Peyer's patch (tissue), 4 donors: ENCODE measurements around the gene TMEM222. TPM values are rescaled to one million over a fixed set of nuclear protein-coding genes. Genes with fewer than 3 reads are reported as not detected.

ENCODE experiments used
- DNase-seq, 3 donors: peaks; one replicate each; pipeline ENCODE4 v3.0.0-alpha.2; 2017 to 2019
- H3K27ac ChIP-seq, 4 donors: fragments of 200-600 bp; sonication (generic); one replicate each; pipeline ENCODE4 v1.5.1; 2016 to 2019
- H3K27me3 ChIP-seq, 2 donors: fragments of 200-600 bp; sonication (generic); one replicate each; pipeline ENCODE4 v1.5.1; 2019
- H3K36me3 ChIP-seq, 3 donors: fragments of 200-600 bp; sonication (generic); one replicate each; pipeline ENCODE4 v1.5.1; 2016 to 2019
- H3K4me1 ChIP-seq, 4 donors: fragments of 200-600 bp; sonication (generic); one replicate each; pipeline ENCODE4 v1.5.1; 2016 to 2019
- H3K4me3 ChIP-seq, 4 donors: fragments of 200-600 bp; sonication (generic); 1 replicate in 3 of 4; 2 replicates in 1 of 4; pipeline ENCODE4 v1.5.1; 2016 to 2019; ENCODE audit warnings: mild to moderate bottlenecking in 1 of 4
- H3K9me3 ChIP-seq, 4 donors: fragments of 200-600 bp; sonication (generic); one replicate each; pipeline ENCODE4 v1.5.1; 2016 to 2019; ENCODE audit warnings: mild to moderate bottlenecking in 1 of 4
- POLR2A ChIP-seq, 2 donors: fragments of 450-650 bp; IDR thresholded peaks; one replicate each; pipeline ENCODE4 v1.5.1; 2017; ENCODE audit warnings: antibody characterized with exemption in 2 of 2, mild to moderate bottlenecking in 2 of 2, moderate library complexity in 2 of 2
- total RNA-seq, 4 donors: library from RNA; depleted of rRNA; stranded (reverse); fragments of >200 nt; gene quantifications; one replicate each; pipeline ENCODE4 v1.1.0, GENCODE V29; 2016
- TF ChIP-seq, protein P1 (sequence below), 6 experiments: fragments of 450-650 bp in 4 of 6; fragments of 200-600 bp in 2 of 6; sonication (generic) in 1 of 6; IDR thresholded peaks; one replicate each; pipeline ENCODE4 v1.5.1; 2017 to 2019; ENCODE audit warnings: antibody characterized with exemption in 6 of 6, mild to moderate bottlenecking in 3 of 6, moderate library complexity in 1 of 6

Gene TMEM222
- total RNA-seq, 4 donors from 2014 or later = 9.9 to 30.8 (median 25.4) TPM

DNA sequence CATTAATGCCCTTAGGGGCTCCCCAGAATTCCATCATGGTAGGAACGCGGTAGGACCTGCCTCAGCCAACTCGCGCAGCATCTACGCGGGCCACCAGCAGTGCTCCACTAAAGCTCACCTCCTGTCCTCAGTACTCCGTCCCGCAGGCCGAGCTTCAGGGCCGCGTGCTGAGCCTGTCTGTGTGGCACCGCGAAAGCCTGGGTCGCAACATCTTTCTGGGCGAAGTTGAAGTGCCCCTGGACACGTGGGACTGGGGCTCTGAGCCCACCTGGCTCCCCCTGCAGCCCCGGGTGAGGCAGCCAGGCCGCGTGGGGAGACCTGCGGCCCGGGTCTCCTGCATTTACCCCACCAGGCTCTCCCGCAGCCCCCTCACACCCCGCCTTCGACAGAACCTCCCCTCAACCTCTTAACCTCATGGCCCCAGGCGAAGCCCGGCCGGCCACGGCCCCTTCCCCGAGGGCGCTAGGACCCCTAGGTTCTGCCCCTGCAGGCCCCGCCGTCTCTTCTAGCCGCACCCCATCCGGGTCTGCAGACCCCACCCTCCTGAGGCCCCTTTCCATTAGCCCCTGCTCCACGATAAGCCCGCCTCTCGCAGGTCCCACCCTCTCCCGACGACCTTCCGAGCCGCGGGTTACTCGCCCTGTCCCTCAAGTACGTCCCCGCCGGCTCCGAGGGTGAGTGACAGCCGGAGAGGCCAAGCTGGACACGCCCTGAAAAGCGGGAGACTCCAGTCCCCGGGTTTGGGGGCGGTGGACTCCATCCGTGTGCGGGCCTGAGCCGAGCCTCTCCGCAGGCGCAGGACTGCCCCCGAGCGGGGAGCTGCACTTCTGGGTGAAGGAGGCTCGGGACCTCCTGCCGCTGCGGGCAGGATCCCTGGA is 28.9 kb downstream of the TMEM222 start:
- TF ChIP-seq POLR2A (IDR thresholded peaks at IDR 0.05) = no peak
- peaks cover 0 to 10% (median 0%) of the 10 kb centered on the region in 3 donors for H3K36me3 ChIP-seq
- H3K4me1 ChIP-seq = peaks cover 0 to 34% (median 4%) of the 10 kb centered on the region in 4 donors
- peak overlapping the region in 2 of 4 donors; percentile 32 to 37 for H3K4me3 ChIP-seq
- no peaks in the 10 kb centered on the region for H3K27me3 ChIP-seq
- H3K9me3 ChIP-seq = no peaks in the 10 kb centered on the region
- no peak overlapping the region for H3K27ac ChIP-seq
- peak in 2 of 3 donors; percentile 62 to 70 for DNase-seq

DNA sequence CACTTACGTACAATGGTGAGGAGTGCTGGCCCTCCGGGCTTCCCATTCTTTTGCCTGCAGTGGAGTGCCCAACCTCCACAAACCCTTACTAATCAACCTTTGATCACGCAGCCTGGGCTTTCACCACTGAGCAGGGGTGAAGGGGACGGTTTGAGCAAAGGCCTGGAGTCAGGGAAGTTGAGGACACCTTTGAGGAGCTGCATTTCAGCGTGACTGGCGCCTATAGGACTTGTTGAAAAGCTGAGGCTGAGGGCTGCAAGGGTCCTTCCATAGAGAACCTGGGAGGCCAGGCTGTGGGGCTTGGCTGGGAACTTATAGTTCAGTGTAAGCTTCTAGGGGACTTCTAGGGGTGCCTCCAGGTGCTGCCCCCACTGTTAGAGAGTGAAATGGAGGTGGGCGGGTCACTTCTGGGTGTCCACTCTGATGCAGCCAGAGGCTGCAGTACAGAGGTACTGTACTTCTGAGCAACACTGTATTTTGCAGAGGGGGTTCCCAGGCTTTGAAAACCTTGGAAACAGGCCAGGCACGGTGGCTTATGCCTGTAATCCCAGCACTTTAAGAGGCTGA is 29.7 kb downstream of the TMEM222 start:
- DNase-seq = no peak
- peaks cover under 1 to 39% (median 4%) of the 10 kb centered on the region in 4 donors for H3K4me1 ChIP-seq
- no peak overlapping the region for H3K27ac ChIP-seq
- no peaks in the 10 kb centered on the region for H3K9me3 ChIP-seq
- no peaks in the 10 kb centered on the region for H3K27me3 ChIP-seq
- TF ChIP-seq POLR2A (IDR thresholded peaks at IDR 0.05) = no peak
- TF ChIP-seq, protein P1, sequence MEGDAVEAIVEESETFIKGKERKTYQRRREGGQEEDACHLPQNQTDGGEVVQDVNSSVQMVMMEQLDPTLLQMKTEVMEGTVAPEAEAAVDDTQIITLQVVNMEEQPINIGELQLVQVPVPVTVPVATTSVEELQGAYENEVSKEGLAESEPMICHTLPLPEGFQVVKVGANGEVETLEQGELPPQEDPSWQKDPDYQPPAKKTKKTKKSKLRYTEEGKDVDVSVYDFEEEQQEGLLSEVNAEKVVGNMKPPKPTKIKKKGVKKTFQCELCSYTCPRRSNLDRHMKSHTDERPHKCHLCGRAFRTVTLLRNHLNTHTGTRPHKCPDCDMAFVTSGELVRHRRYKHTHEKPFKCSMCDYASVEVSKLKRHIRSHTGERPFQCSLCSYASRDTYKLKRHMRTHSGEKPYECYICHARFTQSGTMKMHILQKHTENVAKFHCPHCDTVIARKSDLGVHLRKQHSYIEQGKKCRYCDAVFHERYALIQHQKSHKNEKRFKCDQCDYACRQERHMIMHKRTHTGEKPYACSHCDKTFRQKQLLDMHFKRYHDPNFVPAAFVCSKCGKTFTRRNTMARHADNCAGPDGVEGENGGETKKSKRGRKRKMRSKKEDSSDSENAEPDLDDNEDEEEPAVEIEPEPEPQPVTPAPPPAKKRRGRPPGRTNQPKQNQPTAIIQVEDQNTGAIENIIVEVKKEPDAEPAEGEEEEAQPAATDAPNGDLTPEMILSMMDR (IDR thresholded peaks at IDR 0.05) = no peak
- H3K4me3 ChIP-seq = peak overlapping the region in 2 of 4 donors; percentile 32 to 37
- H3K36me3 ChIP-seq = peaks cover 0 to 17% (median 0%) of the 10 kb centered on the region in 3 donors

DNA sequence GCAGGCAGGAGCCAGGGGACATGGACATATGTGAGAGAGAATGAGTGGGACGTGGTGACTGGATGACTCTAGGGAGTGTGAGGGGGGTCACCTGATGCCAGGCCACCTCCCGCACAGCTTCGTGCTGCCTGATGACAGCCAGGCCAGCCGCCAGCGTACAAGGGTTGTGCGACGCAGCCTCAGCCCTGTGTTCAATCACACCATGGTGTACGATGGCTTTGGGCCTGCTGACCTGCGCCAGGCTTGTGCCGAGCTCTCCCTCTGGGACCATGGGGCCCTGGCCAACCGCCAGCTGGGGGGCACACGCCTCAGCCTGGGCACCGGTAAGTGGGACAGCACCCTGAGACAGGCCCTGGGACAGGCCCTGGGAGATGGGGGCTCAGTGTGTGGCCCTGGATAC is 31.2 kb downstream of the TMEM222 start:
- no peak overlapping the region for H3K4me3 ChIP-seq
- no peak for DNase-seq
- no peaks in the 10 kb centered on the region for H3K9me3 ChIP-seq
- no peak overlapping the region for H3K27ac ChIP-seq
- peaks cover 7 to 51% (median 13%) of the 10 kb centered on the region in 4 donors for H3K4me1 ChIP-seq
- H3K36me3 ChIP-seq = peaks cover 0 to 20% (median 0%) of the 10 kb centered on the region in 3 donors
- no peaks in the 10 kb centered on the region for H3K27me3 ChIP-seq
- TF ChIP-seq, protein P1 (IDR thresholded peaks at IDR 0.05) = no peak
- no peak for TF ChIP-seq POLR2A (IDR thresholded peaks at IDR 0.05)

DNA sequence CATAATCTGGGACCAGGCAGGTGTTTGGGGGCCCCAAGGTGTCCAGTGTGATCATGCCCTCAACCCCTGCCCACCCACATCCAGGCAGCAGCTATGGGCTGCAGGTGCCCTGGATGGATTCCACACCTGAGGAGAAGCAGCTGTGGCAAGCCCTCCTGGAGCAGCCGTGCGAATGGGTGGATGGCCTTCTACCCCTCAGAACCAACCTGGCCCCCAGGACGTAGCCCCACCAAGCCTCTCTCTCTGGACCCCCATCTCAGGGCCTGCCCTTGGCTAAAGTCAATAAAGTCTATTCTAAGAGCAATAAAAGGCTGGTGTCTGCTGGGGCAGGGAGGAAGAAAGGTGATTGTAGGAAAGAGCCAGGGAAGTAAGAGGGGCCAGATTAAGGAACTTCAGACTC is 31.7 kb downstream of the TMEM222 start:
- H3K4me3 ChIP-seq = no peak overlapping the region
- H3K9me3 ChIP-seq = no peaks in the 10 kb centered on the region
- no peak for DNase-seq
- H3K36me3 ChIP-seq = peaks cover 0 to 20% (median 0%) of the 10 kb centered on the region in 3 donors
- H3K27ac ChIP-seq = no peak overlapping the region
- no peaks in the 10 kb centered on the region for H3K27me3 ChIP-seq
- peaks cover 7 to 49% (median 13%) of the 10 kb centered on the region in 4 donors for H3K4me1 ChIP-seq
- no peak for TF ChIP-seq POLR2A (IDR thresholded peaks at IDR 0.05)

DNA sequence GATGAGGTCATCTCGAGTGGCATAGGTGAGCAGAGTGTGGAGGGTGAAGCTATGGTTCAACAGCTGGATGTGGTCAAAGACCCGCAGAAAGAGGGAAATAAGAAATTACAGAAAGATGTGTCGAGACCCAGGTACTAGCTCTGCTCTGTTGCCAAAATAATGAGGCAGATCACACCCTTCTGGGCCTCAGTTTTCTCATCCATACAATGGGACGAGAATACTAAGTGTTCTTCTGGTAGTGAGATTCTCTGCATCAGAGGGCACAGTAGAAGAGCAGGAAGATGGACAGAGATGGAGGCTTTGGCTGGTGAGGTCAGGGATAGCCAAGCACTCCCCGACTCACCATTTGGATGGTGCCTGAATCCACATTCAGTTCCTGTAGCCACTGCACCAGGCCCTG is 33.7 kb downstream of the TMEM222 start:
- H3K36me3 ChIP-seq = peaks cover 0 to 20% (median 0%) of the 10 kb centered on the region in 3 donors

DNA sequence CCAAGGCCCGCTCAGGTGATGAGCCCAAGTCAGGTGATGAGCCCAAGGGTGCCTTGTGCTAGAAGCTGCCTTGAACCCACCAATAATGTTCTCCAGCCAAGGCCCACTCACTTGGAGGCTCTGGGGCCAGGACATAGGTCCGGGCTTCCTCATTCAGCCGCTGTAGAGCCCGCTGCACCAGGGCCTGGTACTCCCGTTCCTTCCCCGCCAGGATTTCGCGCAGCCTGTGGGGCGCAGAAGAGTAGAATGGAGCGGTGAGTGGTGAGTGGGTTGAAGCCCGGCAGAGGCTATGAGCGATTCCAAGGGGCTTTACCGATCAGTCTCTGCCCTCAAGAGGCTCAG is 34.3 kb downstream of the TMEM222 start:
- Histone ChIP-seq H3K36me3 (peaks cover 0 to 20% (median 0%) of the 10 kb centered on the region in 3 donors), H3K9me3 (no peaks in the 10 kb centered on the region), H3K27ac (peak overlapping the region in 2 of 4 donors; percentile 23 to 69), H3K4me3 (no peak overlapping the region), H3K4me1 (peaks cover 3 to 28% (median 19%) of the 10 kb centered on the region in 4 donors), H3K27me3 (no peaks in the 10 kb centered on the region)
- no peak for TF ChIP-seq POLR2A (IDR thresholded peaks at IDR 0.05)
- TF ChIP-seq, protein P1 (IDR thresholded peaks at IDR 0.05) = no peak
- DNase-seq = no peak

More for the DNA sequence above, 33.7 kb downstream of the TMEM222 start:
- no peak for DNase-seq
- H3K4me1 ChIP-seq = peaks cover 3 to 34% (median 18%) of the 10 kb centered on the region in 4 donors
- no peak overlapping the region for H3K27ac ChIP-seq
- H3K9me3 ChIP-seq = no peaks in the 10 kb centered on the region
- TF ChIP-seq, protein P1 (IDR thresholded peaks at IDR 0.05) = no peak
- no peak for TF ChIP-seq POLR2A (IDR thresholded peaks at IDR 0.05)
- no peak overlapping the region for H3K4me3 ChIP-seq
- no peaks in the 10 kb centered on the region for H3K27me3 ChIP-seq
